ENCODE measurements around the gene CD8B. TPM values are rescaled to one million over a fixed set of nuclear protein-coding genes. Genes with fewer than 3 reads are reported as not detected.
"Not testable (repeated sequence)": the region's sequence is repeated elsewhere in the genome, so short reads cannot be mapped to it uniquely, and the experiment has no call there.

CD8B gene
- total RNA-seq, 5 donors from 2014 or later (not counting 1 experiment from before 2014, with no cell fraction given): 50.8 to 206 (median 117) TPM

DNA sequence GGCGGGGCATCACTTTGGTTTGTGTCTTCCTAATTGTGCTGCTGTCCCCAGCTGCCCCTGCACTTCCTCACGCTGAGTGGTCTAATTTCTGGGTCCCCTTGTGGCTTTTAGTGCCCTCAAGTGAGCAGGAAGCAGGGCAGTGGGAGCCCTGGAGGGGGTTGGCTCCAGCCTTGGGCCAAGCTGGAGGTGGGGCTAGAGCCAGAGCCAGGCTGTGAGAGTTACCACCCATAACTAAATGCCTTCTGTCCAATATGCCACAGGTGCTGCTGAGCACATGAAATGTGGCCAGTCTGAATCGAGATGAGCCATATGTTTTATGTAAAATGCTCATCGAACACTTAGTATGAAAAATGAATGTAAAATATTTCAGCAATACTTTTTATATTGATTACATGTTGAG lies 5.2 kb downstream of the CD8B start:
- ATAC-seq (replicated peaks in 1 of 4); CTCF ChIA-PET; H3K9me3 Mint-ChIP-seq; H3K4me3 Mint-ChIP-seq; H3K27ac Mint-ChIP-seq; DNase-seq; H3K27ac ChIP-seq (ENCODE audit: low read length); POLR2A ChIA-PET; H3K27me3 ChIP-seq (replicated peaks in 1 of 2; ENCODE audit: control insufficient read depth in 2 of 2, extremely low read depth in 1 of 2, insufficient read depth in 2 of 2, low read length in 1 of 2); H3K9me3 ChIP-seq; H3K4me3 ChIP-seq (ENCODE audit: control insufficient read depth in 1 of 2, extremely low read depth in 1 of 2, low read length in 1 of 2); H3K36me3 ChIP-seq (ENCODE audit: control insufficient read depth in 2 of 2, extremely low read depth in 1 of 2, insufficient read depth in 1 of 2, low read length in 1 of 2); H3K36me3 Mint-ChIP-seq: not testable (repeated sequence)
- peaks cover 3 to 10% of the 10 kb centered on the region in 2 experiments for H3K4me1 ChIP-seq (ENCODE audit: control insufficient read depth in 1 of 2, extremely low read depth in 1 of 2, insufficient read depth in 2 of 2, low read length in 2 of 2)
- Mint-ChIP-seq H3K27me3 (peaks cover 0 to 16% of the 10 kb centered on the region in 2 donors), H3K4me1 (peaks cover 0 to 17% (median 2%) of the 10 kb centered on the region in 3 donors)
- no CpG with 5 or more reads among the region's 4 CpGs for WGBS (ENCODE audit: insufficient coverage)

DNA sequence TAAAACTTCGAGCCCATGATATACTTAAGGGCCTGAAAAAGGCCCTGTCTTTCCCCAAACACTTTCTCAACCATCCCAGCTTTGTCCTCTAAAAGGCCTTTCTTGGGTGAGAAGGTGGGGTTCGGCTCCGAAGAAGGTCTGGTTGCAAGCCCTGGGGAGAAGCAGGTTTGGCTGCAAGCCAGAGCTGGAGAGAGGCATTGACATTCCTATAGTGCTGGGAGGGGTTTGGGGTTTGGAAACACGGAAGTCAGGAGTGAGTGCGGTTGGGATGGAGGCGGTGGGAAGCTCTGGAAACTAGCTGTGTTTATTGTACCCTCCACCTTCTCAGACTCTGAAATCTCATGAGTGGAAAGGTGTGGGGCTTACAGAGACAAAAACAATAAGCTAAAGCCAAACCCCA lies 5.7 kb downstream of the CD8B start:
- peaks cover 3 to 10% of the 10 kb centered on the region in 2 experiments for H3K4me1 ChIP-seq (ENCODE audit: control insufficient read depth in 1 of 2, extremely low read depth in 1 of 2, insufficient read depth in 2 of 2, low read length in 2 of 2)
- H3K4me3 Mint-ChIP-seq: peak overlapping the region in 2 of 3 donors; percentile 36 to 45
- WGBS (ENCODE audit: insufficient coverage): 80% methylated on average over 1 of the region's 6 CpGs
- H3K4me3 ChIP-seq (ENCODE audit: control insufficient read depth in 1 of 2, extremely low read depth in 1 of 2, low read length in 1 of 2); H3K27ac ChIP-seq (ENCODE audit: low read length); POLR2A ChIA-PET; H3K27me3 ChIP-seq (replicated peaks in 1 of 2; ENCODE audit: control insufficient read depth in 2 of 2, extremely low read depth in 1 of 2, insufficient read depth in 2 of 2, low read length in 1 of 2); H3K9me3 Mint-ChIP-seq; H3K36me3 ChIP-seq (ENCODE audit: control insufficient read depth in 2 of 2, extremely low read depth in 1 of 2, insufficient read depth in 1 of 2, low read length in 1 of 2); H3K36me3 Mint-ChIP-seq; H3K9me3 ChIP-seq; CTCF ChIA-PET; DNase-seq; ATAC-seq (replicated peaks in 1 of 4): not testable (repeated sequence)
- peaks cover 0 to 11% of the 10 kb centered on the region in 2 donors for H3K27me3 Mint-ChIP-seq
- H3K4me1 Mint-ChIP-seq: peaks cover 0 to 17% (median 3%) of the 10 kb centered on the region in 3 donors
- H3K27ac Mint-ChIP-seq: peak overlapping the region; percentile 19 to 79

DNA sequence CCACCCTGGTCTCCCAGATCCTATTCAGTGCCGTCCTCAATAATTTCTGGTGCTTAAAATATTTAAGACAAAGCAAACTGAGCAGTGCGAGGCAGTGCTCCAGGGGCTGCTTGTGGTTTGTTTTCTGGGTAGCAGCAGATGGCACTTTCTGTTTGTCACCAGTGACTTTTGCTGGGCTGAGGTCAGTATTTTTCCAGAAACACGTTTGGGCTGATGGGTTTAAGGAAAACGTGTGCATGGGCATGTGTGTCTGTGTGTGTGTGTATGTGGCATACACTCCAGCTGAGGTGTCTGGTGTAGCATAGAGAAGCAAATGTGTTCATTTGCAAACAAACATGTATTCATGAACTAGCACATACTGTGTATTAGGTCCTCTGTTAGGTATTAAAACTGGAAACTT lies 10.1 kb downstream of the CD8B start:
- ATAC-seq (replicated peaks in 1 of 4): peak in 1 of 4 experiments; percentile 29
- POLR2A ChIA-PET; H3K27me3 ChIP-seq (replicated peaks in 1 of 2; ENCODE audit: control insufficient read depth in 2 of 2, extremely low read depth in 1 of 2, insufficient read depth in 2 of 2, low read length in 1 of 2); H3K27me3 Mint-ChIP-seq; H3K9me3 ChIP-seq; H3K4me1 ChIP-seq (ENCODE audit: control insufficient read depth in 1 of 2, extremely low read depth in 1 of 2, insufficient read depth in 2 of 2, low read length in 2 of 2); CTCF ChIA-PET; H3K4me3 ChIP-seq (ENCODE audit: control insufficient read depth in 1 of 2, extremely low read depth in 1 of 2, low read length in 1 of 2); H3K27ac ChIP-seq (ENCODE audit: low read length); H3K4me3 Mint-ChIP-seq; H3K36me3 Mint-ChIP-seq; H3K9me3 Mint-ChIP-seq; DNase-seq; H3K36me3 ChIP-seq (ENCODE audit: control insufficient read depth in 2 of 2, extremely low read depth in 1 of 2, insufficient read depth in 1 of 2, low read length in 1 of 2): not testable (repeated sequence)
- Mint-ChIP-seq H3K4me1 (peaks cover 0 to 17% (median 6%) of the 10 kb centered on the region in 3 donors), H3K27ac (peak overlapping the region in 1 of 2 donors; percentile 75)
- WGBS (ENCODE audit: insufficient coverage): 36% methylated on average over 4 of the region's 4 CpGs

DNA sequence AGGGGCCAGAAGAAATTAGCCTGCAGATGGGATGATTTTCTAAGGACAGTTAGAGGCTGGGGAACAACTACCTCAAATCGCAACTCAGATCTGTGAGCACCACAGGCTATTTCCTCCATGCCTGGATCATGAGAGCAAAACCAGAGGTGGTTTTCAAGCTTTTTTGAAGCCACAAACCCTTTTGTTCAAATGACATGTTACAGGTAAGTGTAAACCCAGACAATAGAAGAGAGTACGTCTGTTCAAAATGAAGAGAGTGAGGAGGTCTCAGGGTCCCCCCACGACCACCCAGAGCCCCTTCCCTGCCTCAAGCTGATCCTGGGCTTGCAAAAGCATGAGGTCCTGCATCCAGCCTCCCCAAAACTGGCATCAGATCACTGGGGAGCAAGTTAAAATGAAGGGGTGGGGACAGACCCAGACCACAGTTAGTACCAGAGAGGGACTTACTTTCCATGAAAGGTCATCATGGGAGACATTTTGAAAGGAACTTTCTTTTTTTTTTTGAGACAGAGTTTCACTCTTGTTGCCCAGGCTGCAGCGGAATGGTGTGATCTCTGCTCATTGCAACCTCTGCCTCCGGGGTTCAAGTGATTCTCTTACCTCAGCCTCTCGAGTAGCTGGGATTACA lies 19.0 kb downstream of the CD8B start:
- peak overlapping the region; percentile 23 for H3K27ac ChIP-seq (ENCODE audit: low read length)
- POLR2A ChIA-PET; H3K9me3 ChIP-seq; H3K27me3 Mint-ChIP-seq; H3K36me3 Mint-ChIP-seq; H3K36me3 ChIP-seq (ENCODE audit: control insufficient read depth in 2 of 2, extremely low read depth in 1 of 2, insufficient read depth in 1 of 2, low read length in 1 of 2); CTCF ChIA-PET; H3K27me3 ChIP-seq (replicated peaks in 1 of 2; ENCODE audit: control insufficient read depth in 2 of 2, extremely low read depth in 1 of 2, insufficient read depth in 2 of 2, low read length in 1 of 2); H3K9me3 Mint-ChIP-seq; H3K4me3 ChIP-seq (ENCODE audit: control insufficient read depth in 1 of 2, extremely low read depth in 1 of 2, low read length in 1 of 2): not testable (repeated sequence)
- WGBS (ENCODE audit: insufficient coverage): no CpG with 5 or more reads among the region's 6 CpGs
- H3K27ac Mint-ChIP-seq: peak overlapping the region; percentile 83 to 91
- peak overlapping the region in 1 of 3 donors; percentile 40 for H3K4me3 Mint-ChIP-seq
- DNase-seq (peak in 1 of 35 experiments; percentile 46), ATAC-seq (replicated peaks in 1 of 4) (peak; percentile 68 to 84 (median 72))
- H3K4me1 Mint-ChIP-seq: peaks cover 19 to 37% (median 27%) of the 10 kb centered on the region in 3 donors
- peaks cover 2 to 53% of the 10 kb centered on the region in 2 experiments for H3K4me1 ChIP-seq (ENCODE audit: control insufficient read depth in 1 of 2, extremely low read depth in 1 of 2, insufficient read depth in 2 of 2, low read length in 2 of 2)

DNA sequence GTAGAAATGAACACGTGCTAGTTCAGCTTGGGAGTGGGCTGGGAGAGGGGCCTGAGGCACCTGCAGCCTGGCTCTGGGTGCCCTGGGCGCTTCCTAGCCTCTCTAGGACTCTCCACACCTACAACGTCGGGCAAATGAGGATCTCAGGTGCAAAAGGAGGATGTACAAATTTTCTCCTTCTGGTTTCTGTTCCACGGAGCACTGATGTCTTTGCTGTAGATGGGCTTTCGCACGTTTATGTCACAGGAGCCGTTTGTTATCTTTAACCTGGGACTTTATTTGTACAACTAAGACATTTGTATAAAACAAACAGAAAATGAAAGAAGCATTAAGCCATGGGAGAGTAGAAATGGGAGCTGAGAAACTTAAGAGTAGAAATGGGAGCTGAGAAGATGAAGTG lies 20.4 kb downstream of the CD8B start:
- H3K27me3 Mint-ChIP-seq; H3K9me3 ChIP-seq; CTCF ChIA-PET; H3K4me3 ChIP-seq (ENCODE audit: control insufficient read depth in 1 of 2, extremely low read depth in 1 of 2, low read length in 1 of 2); POLR2A ChIA-PET; DNase-seq; H3K9me3 Mint-ChIP-seq; H3K36me3 Mint-ChIP-seq; H3K27me3 ChIP-seq (replicated peaks in 1 of 2; ENCODE audit: control insufficient read depth in 2 of 2, extremely low read depth in 1 of 2, insufficient read depth in 2 of 2, low read length in 1 of 2); ATAC-seq (replicated peaks in 1 of 4); H3K4me3 Mint-ChIP-seq; H3K27ac ChIP-seq (ENCODE audit: low read length); H3K36me3 ChIP-seq (ENCODE audit: control insufficient read depth in 2 of 2, extremely low read depth in 1 of 2, insufficient read depth in 1 of 2, low read length in 1 of 2): not testable (repeated sequence)
- Mint-ChIP-seq H3K27ac (peak overlapping the region in 1 of 2 donors; percentile 91), H3K4me1 (peaks cover 29 to 48% (median 36%) of the 10 kb centered on the region in 3 donors)
- whole genome bisulfite sequencing (ENCODE audit: insufficient coverage): no CpG with 5 or more reads among the region's 8 CpGs
- H3K4me1 ChIP-seq (ENCODE audit: control insufficient read depth in 1 of 2, extremely low read depth in 1 of 2, insufficient read depth in 2 of 2, low read length in 2 of 2): peaks cover 8 to 63% of the 10 kb centered on the region in 2 experiments

DNA sequence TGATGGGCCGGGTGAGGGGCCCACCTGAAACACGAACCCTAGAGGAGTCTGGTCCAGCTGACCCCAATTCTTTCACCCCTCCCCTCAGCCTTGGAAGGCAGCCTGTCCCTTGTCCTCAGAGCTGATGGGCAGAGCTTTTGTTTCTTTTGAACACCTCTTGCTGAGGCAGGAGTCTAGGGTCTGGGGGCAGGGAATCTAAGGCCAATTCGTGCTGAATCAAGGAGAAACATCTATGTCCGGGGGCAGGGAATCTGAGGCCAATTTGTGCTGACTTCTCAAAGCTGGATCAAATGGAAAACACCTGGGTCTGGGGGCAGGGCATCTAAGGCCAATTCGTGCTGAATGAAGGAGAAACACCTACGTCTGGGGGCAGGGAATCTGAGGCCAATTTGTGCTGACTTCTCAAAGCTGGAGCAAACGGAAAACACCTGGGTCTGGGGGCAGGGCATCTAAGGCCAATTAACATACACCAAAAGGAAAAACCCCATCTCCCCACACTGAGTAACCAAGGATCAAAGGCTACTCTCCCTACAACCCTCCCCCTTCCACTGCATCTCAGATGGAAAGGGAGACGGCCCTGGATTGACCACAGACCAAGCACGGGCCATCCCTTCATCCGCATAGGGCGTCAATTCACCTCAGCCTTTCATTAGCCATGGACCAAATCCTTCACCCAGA lies 21.7 kb downstream of the CD8B start:
- H3K36me3 Mint-ChIP-seq; H3K27me3 ChIP-seq (replicated peaks in 1 of 2; ENCODE audit: control insufficient read depth in 2 of 2, extremely low read depth in 1 of 2, insufficient read depth in 2 of 2, low read length in 1 of 2); H3K9me3 Mint-ChIP-seq; H3K4me3 ChIP-seq (ENCODE audit: control insufficient read depth in 1 of 2, extremely low read depth in 1 of 2, low read length in 1 of 2); CTCF ChIA-PET; H3K36me3 ChIP-seq (ENCODE audit: control insufficient read depth in 2 of 2, extremely low read depth in 1 of 2, insufficient read depth in 1 of 2, low read length in 1 of 2); DNase-seq; H3K27ac ChIP-seq (ENCODE audit: low read length); ATAC-seq (replicated peaks in 1 of 4); POLR2A ChIA-PET; H3K27me3 Mint-ChIP-seq; H3K9me3 ChIP-seq: not testable (repeated sequence)
- H3K4me3 Mint-ChIP-seq: peak overlapping the region in 1 of 3 donors; percentile 37
- H3K4me1 Mint-ChIP-seq: peaks cover 29 to 53% (median 40%) of the 10 kb centered on the region in 3 donors
- H3K27ac Mint-ChIP-seq: peak overlapping the region in 1 of 2 donors; percentile 75
- 100% methylated on average over 2 of the region's 11 CpGs for WGBS (ENCODE audit: insufficient coverage)
- peaks cover 8 to 73% of the 10 kb centered on the region in 2 experiments for H3K4me1 ChIP-seq (ENCODE audit: control insufficient read depth in 1 of 2, extremely low read depth in 1 of 2, insufficient read depth in 2 of 2, low read length in 2 of 2)

Data from T-cell (primary cell).